Activated effector memory CD4-positive, alpha-beta T cell treated with anti-CD3 and anti-CD28 coated beads, Interleukin-2, amount 50 U/mL, for 16 hours (primary cell): ENCODE results near the gene NSMF.

Source experiments
- DNase-seq: peaks from one replicate; pipeline ENCODE4 v3.0.0-alpha.2; 2020

Gene NSMF

DNA sequence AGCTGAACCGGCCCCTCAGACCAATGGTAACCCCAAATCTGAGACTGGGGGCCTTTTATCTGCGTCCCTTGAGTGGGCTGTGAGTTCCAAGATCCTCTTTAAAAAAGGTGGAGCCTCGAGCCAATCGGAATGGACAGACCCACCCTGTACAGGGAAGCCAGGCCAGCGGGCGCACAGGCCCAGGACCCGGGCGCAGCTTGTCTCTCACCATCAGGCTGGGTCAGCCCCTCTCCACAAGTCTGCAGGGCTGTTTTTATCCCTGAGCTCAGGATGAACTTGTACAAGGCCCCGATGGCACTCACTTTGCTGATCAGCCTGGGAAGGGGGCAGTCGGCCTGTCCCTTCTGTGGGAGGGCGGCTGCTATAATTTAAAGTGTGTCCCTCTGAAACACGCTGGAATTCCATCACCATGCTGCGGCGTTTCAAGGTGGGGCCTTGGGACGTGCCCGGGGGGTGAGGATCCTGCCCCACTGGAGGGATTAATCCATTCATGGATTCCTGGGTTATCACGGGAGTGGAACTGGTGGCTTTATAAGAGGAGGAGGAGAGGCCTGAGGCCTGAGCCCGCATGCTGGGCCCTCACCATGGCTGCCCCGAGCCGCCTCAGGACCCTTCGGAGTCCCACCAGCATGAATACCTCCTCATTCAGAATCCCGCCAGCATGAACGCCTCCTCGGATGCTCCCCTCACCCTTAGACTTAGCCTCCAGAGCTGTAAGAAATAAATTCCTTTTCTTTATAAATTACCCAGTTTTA lies 50.3 kb downstream of the NSMF start:
- no peak for DNase-seq

DNA sequence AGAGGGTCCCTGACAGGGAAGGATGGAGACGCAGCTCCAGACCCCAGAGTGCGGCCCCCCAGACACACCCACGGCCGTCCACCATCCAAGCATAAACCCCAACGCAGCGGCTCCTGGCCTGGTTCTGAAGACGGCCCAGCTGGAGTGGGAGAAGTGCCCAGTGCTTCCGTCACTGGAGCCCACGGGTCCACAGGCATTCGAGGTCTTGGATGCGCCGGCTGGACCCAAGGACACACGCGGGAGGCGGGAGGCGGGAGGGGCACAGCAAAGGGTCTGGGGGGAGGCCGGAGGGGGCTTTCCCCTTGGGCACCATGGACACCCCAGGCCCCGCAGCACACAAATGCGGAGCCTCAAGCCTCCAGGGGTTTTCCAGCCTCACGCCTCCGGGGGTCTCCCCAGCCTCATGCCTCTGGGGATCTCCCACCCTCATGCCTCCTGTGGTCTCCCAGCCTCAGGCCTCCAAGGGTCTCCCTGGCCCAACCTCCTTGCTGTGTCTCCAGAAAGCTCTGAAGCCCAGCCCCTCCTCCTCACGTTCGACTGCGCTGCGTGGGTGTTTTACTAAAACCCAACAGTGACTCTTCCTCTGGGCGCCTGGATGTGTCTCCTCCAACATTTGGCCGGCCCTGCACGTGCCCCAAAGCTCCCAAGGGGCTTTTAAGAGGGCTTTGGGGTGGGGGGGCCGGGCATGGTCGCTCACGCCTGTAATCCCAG lies 51.4 kb downstream of the NSMF start:
- DNase-seq: no peak

DNA sequence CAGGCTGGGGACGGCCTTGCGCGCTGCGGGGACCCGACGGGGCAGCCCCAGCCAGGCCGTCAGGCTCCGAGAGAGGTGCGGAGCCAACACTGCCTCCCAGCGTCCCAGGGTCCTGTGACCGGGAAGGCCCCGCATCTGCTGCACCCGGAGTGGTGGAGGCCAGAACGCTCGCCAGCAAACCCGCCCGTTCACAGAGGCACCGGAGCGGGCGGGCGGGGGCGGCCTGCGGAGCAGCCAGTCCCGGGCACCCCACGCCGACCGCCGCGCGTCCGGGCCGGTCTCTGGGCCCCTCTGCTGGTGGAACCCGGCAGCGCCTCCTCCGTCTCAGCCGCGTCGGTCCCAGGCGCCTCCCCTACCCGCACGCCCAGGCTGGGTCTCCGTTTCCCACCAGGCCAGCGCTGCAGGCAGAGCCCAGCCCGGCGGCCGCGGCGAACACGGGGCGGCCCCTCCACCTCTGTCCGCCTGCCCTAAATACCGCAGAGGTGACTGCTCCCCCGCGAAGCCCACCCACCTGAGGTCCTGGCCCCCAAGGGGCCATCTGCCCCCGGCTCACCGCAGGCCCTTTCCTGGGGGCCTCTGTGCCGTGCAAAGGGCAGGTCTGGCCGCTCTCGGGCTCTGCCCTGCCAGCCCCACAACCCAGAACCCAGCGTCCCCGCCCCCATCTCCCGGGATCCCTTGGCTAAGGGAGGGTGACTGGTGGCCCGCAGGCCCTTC lies 52.1 kb downstream of the NSMF start:
- peak; percentile 84 for DNase-seq

DNA sequence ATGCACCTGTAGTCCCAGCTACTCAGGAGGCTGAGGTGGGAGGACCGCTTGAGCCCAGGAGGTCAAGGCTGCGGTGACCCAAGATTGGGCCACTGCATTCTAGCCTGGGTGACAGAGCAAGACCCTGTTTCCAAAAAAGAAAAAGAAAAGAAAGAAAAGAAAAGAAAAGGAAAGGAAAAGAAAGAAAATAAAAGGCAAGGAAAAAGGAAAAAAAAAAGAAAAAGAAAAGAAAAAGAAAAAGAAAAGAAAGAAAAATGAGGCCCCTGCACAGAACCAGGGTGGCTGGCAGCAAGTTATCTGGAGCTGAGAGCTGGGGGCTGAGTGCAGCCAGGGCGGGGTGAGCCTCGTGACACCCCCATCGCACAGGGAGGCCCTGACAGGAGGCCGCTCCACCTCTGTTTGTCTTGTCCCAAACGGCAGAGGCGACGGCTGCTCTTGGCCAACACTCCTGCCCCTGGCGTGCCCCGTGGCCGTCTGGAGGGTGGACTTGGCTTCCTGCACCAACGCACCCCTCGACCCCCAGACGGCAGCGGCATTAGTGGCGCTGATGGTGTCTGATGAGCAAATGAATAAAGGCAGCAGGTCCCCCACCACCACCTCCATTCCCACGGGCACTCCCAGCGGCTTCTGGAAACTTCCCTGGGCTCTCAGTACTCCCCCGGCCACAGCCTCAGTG lies 52.9 kb downstream of the NSMF start:
- no peak for DNase-seq

DNA sequence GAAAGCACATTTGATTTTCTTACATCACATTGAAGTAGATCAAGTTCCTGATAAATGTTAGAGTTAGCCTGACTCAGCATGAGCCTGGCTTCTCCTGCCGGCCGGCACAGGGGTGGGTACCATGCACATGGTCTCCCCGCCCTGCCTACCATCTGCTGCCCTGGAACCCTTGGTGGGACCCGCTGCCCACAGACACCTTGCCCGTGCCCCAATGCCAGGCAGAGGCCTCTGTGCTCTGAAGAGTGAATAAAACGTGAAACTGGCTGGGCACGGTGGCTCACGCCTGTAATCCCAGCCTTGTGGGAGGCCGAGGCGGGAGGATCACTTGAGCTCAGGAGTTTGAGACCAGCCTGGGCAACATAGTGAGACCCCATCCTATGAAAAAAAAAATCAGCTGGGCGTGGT lies 53.5 kb downstream of the NSMF start:
- no peak for DNase-seq

DNA sequence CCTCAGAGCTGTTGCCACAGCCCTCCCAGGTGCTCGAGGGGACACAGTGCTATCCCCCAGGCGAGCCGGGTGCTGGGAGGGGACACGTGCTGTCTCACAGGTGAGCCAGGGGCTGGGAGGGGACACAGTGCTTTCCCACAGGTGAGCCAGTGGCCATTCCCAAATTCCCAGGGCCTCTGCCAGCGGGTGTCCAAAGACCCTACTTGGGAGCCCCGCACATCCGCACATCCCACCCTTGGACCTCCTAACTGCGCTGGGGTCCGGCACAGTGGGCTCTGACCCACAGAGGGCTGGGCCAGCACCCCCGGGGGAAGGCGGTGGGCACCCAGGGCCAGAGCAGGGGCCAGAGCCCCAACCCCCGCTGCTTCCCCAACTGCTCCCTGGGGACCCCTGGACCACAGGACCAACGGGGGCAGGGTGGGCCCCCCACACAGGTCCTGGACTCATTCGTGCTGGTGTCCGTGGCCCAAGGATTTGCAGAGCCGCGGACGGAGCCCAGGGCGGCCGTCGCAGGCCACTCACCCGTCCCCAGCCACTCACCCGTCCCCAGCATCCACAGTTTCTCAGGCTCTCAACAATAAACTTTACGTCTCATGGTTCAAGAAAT lies 54.1 kb downstream of the NSMF start:
- no peak for DNase-seq

DNA sequence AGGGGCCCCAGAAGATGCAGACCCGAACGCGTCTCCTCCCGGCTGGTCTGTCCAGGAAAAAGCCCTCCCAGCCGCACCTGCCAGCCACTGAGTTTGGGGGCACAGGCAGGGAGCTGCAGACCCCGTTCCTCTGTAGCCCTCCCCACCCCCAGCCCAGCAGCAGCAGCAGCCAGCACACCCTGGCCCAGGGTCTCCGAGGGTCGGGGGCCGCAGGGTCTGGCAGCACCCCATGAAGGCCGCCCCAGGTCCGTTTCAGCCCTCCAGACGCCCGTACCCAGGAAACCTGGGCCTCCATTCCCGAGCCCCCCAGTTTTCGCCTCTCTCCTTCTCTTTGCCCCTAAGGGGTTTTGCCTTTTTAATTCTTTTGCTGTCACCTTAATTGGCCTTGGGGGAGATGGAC lies 55.9 kb downstream of the NSMF start:
- DNase-seq: no peak

DNA sequence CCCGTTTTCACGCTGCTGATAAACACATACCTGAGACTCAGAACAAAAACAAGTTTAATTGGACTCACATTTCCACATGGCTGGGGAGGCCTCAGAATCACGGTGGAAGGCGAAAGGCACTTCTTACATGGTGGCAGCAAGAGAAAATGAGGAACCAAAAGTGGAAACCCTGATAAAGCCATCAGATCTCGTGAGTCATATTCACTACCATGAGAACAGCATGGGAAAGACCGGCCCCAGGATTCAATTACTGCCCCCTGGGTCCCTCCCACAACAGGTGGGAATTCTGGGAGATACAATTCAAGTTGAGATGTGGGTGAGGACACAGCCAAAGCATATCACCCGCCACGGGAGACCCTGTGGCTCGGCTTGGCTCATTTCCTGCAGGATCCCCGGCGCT lies 56.4 kb downstream of the NSMF start:
- DNase-seq: no peak

DNA sequence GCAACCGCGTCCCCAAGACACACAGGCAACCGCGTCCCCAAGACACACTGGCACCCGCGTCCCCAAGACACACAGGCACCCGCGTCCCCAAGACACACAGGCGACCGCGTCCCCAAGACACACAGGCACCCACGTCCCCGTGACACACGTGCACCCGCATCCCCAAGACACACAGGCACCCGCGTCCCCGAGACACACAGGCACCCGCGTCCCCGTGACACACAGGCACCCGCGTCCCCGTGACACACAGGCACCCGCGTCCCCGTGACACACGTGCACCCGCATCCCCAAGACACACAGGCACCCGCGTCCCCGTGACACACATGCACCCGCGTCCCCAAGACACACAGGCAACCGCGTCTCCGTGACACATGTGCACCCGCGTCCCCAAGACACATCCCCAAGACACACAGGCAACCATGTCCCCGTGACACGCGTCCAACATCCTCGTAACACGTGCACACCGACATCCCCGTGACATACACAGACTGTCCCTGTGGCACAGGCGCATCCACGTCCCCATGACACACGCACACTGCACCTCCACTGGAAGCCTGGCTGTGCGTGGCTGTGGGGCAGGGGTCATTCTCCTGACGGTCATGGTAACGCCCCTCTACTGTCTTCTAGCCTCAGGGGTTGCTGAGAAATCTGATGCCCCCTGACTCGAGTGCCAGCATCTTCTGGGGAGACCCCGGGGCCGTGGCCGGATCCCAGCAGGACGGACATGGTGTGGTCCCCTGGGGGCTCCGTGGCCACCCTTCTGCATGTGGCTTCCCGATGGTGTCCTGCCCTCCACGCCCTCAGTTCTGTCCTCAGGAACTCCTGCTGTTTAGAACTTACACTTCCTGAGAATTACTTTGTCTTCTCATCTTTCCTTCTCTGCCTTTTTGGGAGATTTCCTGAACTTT lies 60.3 kb downstream of the NSMF start:
- no peak for DNase-seq

DNA sequence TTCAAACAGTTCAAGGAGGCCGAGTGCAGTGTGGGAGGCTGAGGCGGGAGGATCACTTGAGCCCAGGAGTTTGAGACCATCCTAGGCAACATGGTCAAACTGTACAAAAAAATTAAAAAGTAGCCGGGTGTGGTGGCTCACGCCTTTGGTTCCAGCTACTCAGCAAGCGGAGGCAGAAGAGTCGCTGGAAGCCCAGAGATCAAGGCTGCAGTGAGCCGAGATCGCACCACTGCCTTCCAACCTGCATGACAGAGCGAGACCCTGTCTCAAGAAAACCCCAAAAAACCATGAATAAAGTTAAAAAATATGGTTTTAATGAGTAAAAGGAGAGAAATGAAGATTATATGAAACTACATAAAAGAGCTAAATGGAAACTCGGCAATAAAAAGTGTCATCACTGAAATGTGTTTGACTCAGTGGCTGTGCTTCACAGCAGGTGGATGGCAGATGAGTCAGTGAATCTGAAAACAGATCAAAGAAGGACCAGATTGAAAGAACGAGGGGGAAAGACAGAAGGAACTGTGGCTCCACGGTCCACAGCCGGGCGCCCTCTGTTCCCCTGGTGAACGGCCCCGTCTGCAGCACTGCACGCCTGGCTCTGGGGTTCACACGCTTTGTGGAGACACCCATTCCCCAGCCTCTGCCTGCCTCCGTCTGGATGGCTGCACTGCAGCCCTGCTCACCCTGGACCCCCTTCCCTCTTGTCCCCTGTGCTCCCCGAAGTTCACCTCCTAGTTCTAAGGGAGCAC lies 61.3 kb downstream of the NSMF start:
- no peak for DNase-seq
